ENCODE results near the gene TMEM204. TPM values are rescaled to one million over a fixed set of nuclear protein-coding genes. Genes with fewer than 3 reads are reported as not detected.

The TMEM204 gene
- polyA plus RNA-seq, 2 of the 4 experiments (the other 2 are of a cell fraction), result not detected

DNA sequence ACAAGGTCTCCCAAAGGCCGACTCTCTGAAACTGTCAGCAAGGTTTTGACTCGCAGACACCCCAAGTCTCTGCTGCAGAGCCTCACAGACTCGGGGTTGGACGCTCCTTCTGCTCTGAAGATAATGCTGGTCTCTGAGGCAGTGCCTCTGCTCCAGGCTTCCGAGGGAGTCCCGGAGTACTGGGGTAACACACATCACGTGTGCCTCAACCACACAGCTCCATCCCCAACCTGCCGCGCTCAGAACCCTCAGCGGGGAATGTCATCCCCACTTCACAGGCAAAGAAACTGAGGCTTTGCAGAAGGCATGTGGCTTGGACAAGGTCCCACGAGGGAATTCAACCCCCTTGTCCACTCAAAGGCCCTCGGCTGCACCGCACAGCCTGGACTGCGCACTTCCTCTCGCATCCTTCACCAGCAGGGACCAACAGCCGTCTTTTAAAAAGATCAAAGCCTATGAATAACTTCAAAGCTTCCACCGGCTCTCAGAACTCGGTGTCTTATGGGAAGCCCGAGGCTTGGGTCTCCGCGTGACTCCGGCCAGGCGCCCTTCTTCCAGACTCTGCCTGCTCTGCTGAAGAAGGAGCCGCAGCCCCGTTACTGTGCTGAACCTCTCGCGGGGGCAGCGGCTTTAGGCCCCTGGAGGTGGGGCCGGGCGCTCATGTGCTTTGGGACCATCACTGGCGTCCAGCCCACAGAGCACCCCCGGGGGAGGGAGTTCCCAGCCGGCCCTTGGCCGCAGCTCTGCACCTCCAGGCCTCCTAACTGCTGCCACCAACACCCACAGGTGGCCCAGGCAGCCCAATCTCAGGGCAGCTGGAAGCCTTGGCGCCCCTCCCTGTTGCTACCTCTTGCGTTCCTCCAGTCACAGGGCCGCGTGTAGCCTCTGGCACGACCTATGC, 2.2 kb downstream of the TMEM204 start (continued):
- TF ChIP-seq, protein P1, sequence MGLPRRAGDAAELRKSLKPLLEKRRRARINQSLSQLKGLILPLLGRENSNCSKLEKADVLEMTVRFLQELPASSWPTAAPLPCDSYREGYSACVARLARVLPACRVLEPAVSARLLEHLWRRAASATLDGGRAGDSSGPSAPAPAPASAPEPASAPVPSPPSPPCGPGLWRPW (IDR thresholded peaks at IDR 0.05), result no peak
- TF ChIP-seq RAD21 (conservative IDR thresholded peaks at IDR 0.05 in 1 of 2, IDR thresholded peaks at IDR 0.05 in 1 of 2) (no peak), CEBPB (IDR thresholded peaks at IDR 0.05) (no peak)

DNA sequence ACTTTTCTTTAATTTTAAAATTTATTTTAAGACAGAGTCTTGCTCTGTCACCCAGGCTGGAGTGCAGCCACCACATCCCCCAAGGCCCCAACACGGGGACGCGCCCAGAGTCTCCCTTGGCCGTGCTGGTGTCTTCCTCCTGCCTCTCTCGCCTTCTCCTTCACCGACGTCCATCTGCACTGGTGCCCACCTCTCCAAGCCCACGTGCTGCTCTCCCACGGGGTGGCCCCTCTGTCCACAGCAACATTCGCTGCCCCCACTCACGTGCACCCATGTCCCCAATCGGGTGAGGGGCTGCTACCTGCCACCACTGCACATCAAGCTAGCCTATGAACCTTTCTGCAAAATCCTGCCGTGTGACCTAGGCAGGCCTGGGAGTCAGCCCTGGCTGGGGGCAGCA, 3.1 kb downstream of the TMEM204 start:
- TF ChIP-seq ZNF302 (CRISPR knock-in tag; IDR thresholded peaks at IDR 0.05) (no peak), JUNB (IDR thresholded peaks at IDR 0.05) (no peak), HOXB13 (CRISPR knock-in tag; IDR thresholded peaks at IDR 0.05; ENCODE audit: low read depth) (no peak), POLR2AphosphoS2 (conservative IDR thresholded peaks at IDR 0.05; ENCODE audit: low read length) (no peak), JUN (IDR thresholded peaks at IDR 0.05) (no peak), GATA3 (IDR thresholded peaks at IDR 0.05; ENCODE audit: borderline replicate concordance) (no peak), MAFK (IDR thresholded peaks at IDR 0.05; ENCODE audit: partially characterized antibody) (no peak), PHF8 (IDR thresholded peaks at IDR 0.05; ENCODE audit: borderline replicate concordance, low read depth) (no peak), SMC3 (IDR thresholded peaks at IDR 0.05) (no peak), CHD4 (IDR thresholded peaks at IDR 0.05; ENCODE audit: borderline replicate concordance) (no peak), POLR2A (IDR thresholded peaks at IDR 0.05; ENCODE audit: low read length) (no peak), FOSL2 (IDR thresholded peaks at IDR 0.05) (no peak), FOSL2 (CRISPR knock-in tag; IDR thresholded peaks at IDR 0.05) (no peak), HDAC2 (IDR thresholded peaks at IDR 0.05) (no peak), ZFP36 (IDR thresholded peaks at IDR 0.05; ENCODE audit: borderline replicate concordance, partially characterized antibody) (no peak), CBX2 (IDR thresholded peaks at IDR 0.05; ENCODE audit: borderline replicate concordance, low read depth) (no peak)
- TF ChIP-seq, protein P2, sequence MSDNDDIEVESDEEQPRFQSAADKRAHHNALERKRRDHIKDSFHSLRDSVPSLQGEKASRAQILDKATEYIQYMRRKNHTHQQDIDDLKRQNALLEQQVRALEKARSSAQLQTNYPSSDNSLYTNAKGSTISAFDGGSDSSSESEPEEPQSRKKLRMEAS (IDR thresholded peaks at IDR 0.05), result no peak
- TF ChIP-seq, protein P3, sequence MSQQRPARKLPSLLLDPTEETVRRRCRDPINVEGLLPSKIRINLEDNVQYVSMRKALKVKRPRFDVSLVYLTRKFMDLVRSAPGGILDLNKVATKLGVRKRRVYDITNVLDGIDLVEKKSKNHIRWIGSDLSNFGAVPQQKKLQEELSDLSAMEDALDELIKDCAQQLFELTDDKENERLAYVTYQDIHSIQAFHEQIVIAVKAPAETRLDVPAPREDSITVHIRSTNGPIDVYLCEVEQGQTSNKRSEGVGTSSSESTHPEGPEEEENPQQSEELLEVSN (IDR thresholded peaks at IDR 0.05; ENCODE audit: borderline replicate concordance, low read depth), result no peak
- TF ChIP-seq, protein P4, sequence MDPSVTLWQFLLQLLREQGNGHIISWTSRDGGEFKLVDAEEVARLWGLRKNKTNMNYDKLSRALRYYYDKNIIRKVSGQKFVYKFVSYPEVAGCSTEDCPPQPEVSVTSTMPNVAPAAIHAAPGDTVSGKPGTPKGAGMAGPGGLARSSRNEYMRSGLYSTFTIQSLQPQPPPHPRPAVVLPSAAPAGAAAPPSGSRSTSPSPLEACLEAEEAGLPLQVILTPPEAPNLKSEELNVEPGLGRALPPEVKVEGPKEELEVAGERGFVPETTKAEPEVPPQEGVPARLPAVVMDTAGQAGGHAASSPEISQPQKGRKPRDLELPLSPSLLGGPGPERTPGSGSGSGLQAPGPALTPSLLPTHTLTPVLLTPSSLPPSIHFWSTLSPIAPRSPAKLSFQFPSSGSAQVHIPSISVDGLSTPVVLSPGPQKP (IDR thresholded peaks at IDR 0.05; ENCODE audit: low read depth, low read length), result no peak
- FAIRE-seq, result no peak
- Histone ChIP-seq H3K9me3 (no peaks in the 10 kb centered on the region), H3K4me3 (no peak overlapping the region), H3K4me2 (no peak overlapping the region), H3K27ac (no peak overlapping the region), H3K4me1 (no peaks in the 10 kb centered on the region)
- no peak for ATAC-seq
- ChIA-PET POLR2A (no interaction called here), CTCF (no interaction called here)
- DNase-seq (ENCODE audit: low read depth in 1 of 2, low spot score in 1 of 2), result no peak
- 86% methylated on average over 12 of the region's 13 CpGs for WGBS (ENCODE audit: missing lambda C conversion rate)

DNA sequence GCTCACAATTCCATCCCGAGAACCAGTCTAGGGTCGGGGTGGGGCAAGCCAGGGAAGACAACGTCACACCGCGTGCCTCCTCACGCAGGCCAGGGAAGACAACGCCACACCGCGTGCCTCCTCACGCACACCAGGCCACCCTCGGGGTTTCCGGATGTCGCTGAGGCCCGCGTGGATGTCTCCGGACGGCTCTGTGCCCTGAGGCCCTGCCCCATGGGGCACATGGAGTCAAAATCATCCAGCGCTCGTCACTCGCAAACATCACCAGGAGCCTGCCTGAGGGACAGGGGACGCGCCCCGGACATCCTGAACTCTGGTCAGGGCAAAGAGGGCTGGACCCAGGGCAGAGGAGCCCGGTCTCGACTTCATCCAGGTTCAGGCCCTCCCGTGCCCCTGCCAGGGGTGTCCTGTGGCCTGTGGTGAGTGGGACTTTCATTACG, 3.7 kb downstream of the TMEM204 start:
- 90% methylated on average over 19 of the region's 27 CpGs for WGBS (ENCODE audit: missing lambda C conversion rate)
- ChIA-PET CTCF (no interaction called here), POLR2A (no interaction called here)
- Histone ChIP-seq H3K4me2 (no peak overlapping the region), H3K27ac (no peak overlapping the region), H3K4me3 (no peak overlapping the region), H3K4me1 (no peaks in the 10 kb centered on the region), H3K9me3 (no peaks in the 10 kb centered on the region)
- FAIRE-seq (no peak), DNase-seq (ENCODE audit: low read depth in 1 of 2, low spot score in 1 of 2) (no peak), ATAC-seq (no peak)
- TF ChIP-seq HOXA7 (CRISPR knock-in tag; IDR thresholded peaks at IDR 0.05) (no peak), FOSB (CRISPR knock-in tag; IDR thresholded peaks at IDR 0.05) (no peak)
